GM18505 (cell line): Measurements from ENCODE around the gene USP17L17.
"Not testable (repeated sequence)": the region's sequence is repeated elsewhere in the genome, so short reads cannot be mapped to it uniquely, and the experiment has no call there.

ENCODE experiments used
- ATAC-seq: cut with Tn5 transposase; IDR thresholded peaks from one replicate; pipeline ENCODE4 v1.9.1; 2021; ENCODE audit not compliant: unreplicated experiment

Gene USP17L17, protein sequence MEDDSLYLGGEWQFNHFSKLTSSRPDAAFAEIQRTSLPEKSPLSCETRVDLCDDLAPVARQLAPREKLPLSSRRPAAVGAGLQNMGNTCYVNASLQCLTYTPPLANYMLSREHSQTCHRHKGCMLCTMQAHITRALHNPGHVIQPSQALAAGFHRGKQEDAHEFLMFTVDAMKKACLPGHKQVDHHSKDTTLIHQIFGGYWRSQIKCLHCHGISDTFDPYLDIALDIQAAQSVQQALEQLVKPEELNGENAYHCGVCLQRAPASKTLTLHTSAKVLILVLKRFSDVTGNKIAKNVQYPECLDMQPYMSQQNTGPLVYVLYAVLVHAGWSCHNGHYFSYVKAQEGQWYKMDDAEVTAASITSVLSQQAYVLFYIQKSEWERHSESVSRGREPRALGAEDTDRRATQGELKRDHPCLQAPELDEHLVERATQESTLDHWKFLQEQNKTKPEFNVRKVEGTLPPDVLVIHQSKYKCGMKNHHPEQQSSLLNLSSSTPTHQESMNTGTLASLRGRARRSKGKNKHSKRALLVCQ

DNA sequence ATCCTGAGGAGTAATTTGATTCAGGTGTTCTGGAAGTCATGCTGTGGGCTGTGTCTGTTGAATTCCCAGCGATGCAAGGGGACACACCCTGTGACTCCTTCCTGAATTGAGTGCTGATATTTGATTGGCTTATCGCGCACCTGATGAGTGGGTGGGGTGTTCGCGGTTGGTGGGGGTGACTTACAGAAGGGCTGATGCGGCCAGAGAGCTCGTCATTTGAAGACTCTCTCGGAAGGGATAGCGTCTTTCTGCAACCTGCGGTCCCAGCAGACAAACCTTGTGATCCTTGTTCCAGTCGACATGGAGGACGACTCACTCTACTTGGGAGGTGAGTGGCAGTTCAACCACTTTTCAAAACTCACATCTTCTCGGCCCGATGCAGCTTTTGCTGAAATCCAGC is at the start of gene USP17L17:
USP17L17 (plus strand) TSS at position 301 of the 400 bp plus-strand sequence; CDS start at position 301, 0 bp downstream.
- not testable (repeated sequence) for ATAC-seq

DNA sequence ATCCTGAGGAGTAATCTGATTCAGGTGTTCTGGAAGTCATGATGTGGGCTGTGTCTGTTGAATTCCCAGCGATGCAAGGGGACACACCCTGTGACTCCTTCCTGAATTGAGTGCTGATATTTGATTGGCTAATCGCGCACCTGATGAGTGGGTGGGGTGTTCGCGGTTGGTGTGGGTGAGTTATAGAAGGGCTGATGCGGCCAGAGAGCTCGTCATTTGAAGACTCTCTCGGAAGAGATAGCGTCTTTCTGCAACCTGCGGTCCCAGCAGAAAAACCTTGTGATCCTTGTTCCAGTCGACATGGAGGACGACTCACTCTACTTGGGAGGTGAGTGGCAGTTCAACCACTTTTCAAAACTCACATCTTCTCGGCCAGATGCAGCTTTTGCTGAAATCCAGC is 33.3 kb upstream of the USP17L17 start, which contains the start of gene USP17L10:
USP17L10 (plus strand) TSS at position 301 of the 400 bp plus-strand sequence; CDS start at position 301, 0 bp downstream.
- not testable (repeated sequence) for ATAC-seq

DNA sequence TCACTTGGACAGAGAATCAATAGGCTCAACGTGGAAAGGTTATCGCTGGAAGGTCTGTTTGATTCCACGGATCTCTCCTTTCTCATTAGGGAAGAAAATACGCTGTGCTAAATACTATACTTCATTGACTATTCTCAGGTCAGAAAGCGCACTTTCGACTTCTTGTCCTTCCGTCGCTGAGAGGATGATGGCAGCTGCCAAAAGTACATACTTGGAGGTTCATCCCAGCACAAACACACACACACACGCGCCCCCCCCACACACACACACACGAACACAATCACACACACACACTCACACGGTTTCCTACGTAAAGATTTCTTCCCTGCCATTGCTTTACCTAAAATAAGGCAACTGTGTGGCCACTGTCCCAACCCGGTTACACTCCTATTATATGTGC is 29.0 kb upstream of the USP17L17 start:
- not testable (repeated sequence) for ATAC-seq

DNA sequence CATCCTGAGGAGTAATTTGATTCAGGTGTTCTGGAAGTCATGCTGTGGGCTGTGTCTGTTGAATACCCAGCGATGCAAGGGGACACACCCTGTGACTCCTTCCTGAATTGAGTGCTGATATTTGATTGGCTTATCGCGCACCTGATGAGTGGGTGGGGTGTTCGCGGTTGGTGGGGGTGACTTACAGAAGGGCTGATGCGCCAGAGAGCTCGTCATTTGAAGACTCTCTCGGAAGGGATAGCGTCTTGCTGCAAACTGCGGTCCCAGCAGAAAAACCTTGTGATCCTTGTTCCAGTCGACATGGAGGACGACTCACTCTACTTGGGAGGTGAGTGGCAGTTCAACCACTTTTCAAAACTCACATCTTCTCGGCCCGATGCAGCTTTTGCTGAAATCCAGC is 28.6 kb upstream of the USP17L17 start, which contains the start of gene USP17L11:
USP17L11 (plus strand) TSS at position 301 of the 400 bp plus-strand sequence; CDS start at position 301, 0 bp downstream.
- ATAC-seq = not testable (repeated sequence)

DNA sequence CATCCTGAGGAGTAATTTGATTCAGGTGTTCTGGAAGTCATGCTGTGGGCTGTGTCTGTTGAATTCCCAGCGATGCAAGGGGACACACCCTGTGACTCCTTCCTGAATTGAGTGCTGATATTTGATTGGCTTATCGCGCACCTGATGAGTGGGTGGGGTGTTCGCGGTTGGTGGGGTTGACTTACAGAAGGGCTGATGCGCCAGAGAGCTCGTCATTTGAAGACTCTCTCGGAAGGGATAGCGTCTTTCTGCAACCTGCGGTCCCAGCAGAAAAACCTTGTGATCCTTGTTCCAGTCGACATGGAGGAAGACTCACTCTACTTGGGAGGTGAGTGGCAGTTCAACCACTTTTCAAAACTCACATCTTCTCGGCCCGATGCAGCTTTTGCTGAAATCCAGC is 23.8 kb upstream of the USP17L17 start, which contains the start of gene USP17L12:
USP17L12 (plus strand) TSS at position 301 of the 400 bp plus-strand sequence; CDS start at position 301, 0 bp downstream.
- ATAC-seq = not testable (repeated sequence)

DNA sequence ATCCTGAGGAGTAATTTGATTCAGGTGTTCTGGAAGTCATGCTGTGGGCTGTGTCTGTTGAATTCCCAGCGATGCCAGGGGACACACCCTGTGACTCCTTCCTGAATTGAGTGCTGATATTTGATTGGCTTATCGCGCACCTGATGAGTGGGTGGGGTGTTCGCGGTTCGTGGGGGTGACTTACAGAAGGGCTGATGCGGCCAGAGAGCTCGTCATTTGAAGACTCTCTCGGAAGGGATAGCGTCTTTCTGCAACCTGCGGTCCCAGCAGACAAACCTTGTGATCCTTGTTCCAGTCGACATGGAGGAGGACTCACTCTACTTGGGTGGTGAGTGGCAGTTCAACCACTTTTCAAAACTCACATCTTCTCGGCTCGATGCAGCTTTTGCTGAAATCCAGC is 19.1 kb upstream of the USP17L17 start, which contains the start of gene USP17L13:
USP17L13 (plus strand) TSS at position 301 of the 400 bp plus-strand sequence; CDS start at position 301, 0 bp downstream.
- ATAC-seq = not testable (repeated sequence)

DNA sequence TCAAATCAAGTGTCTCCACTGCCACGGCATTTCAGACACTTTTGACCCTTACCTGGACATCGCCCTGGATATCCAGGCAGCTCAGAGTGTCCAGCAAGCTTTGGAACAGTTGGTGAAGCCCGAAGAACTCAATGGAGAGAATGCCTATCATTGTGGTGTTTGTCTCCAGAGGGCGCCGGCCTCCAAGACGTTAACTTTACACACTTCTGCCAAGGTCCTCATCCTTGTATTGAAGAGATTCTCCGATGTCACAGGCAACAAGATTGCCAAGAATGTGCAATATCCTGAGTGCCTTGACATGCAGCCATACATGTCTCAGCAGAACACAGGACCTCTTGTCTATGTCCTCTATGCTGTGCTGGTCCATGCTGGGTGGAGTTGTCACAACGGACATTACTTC is 13.4 kb upstream of the USP17L17 start:
- not testable (repeated sequence) for ATAC-seq

DNA sequence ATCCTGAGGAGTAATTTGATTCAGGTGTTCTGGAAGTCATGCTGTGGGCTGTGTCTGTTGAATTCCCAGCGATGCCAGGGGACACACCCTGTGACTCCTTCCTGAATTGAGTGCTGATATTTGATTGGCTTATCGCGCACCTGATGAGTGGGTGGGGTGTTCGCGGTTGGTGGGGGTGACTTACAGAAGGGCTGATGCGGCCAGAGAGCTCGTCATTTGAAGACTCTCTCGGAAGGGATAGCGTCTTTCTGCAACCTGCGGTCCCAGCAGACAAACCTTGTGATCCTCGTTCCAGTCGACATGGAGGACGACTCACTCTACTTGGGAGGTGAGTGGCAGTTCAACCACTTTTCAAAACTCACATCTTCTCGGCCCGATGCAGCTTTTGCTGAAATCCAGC is 9.6 kb upstream of the USP17L17 start, which contains the start of gene USP17L15:
USP17L15 (plus strand) TSS at position 301 of the 400 bp plus-strand sequence; CDS start at position 301, 0 bp downstream.
- not testable (repeated sequence) for ATAC-seq

DNA sequence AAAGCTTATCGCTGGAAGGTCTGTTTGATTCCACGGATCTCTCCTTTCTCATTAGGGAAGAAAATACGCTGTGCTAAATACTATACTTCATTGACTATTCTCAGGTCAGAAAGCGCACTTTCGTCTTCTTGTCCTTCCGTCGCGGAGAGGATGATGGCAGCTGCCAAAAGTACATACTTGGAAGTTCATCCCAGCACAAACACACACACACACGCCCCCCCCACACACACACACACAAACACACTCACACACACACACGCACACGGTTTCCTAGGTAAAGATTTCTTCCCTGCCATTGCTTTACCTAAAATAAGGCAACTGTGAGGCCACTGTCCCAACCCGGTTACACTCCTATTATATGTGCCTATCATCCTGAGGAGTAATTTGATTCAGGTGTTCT is 5.2 kb upstream of the USP17L17 start:
- ATAC-seq = not testable (repeated sequence)

DNA sequence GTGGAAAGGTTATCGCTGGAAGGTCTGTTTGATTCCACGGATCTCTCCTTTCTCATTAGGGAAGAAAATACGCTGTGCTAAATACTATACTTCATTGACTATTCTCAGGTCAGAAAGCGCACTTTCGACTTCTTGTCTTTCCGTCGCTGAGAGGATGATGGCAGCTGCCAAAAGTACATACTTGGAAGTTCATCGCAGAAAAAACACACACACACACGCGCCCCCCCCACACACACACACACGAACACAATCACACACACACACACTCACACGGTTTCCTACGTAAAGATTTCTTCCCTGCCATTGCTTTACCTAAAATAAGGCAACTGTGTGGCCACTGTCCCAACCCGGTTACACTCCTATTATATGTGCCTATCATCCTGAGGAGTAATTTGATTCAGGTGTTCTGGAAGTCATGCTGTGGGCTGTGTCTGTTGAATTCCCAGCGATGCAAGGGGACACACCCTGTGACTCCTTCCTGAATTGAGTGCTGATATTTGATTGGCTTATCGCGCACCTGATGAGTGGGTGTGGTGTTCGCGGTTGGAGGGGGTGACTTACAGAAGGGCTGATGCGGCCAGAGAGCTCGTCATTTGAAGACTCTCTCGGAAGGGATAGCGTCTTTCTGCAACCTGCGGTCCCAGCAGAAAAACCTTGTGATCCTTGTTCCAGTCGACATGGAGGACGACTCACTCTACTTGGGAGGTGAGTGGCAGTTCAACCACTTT is 4.4 kb downstream of the USP17L17 start, which contains the start of gene USP17L18:
USP17L18 (plus strand) TSS at position 678 of the 728 bp plus-strand sequence; CDS start at position 678, 0 bp downstream.
- not testable (repeated sequence) for ATAC-seq

DNA sequence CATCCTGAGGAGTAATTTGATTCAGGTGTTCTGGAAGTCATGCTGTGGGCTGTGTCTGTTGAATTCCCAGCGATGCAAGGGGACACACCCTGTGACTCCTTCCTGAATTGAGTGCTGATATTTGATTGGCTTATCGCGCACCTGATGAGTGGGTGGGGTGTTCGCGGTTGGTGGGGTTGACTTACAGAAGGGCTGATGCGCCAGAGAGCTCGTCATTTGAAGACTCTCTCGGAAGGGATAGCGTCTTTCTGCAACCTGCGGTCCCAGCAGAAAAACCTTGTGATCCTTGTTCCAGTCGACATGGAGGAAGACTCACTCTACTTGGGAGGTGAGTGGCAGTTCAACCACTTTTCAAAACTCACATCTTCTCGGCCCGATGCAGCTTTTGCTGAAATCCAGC is 9.4 kb downstream of the USP17L17 start, which contains the start of gene USP17L19:
USP17L19 (plus strand) TSS at position 301 of the 400 bp plus-strand sequence; CDS start at position 301, 0 bp downstream.
- ATAC-seq = not testable (repeated sequence)

DNA sequence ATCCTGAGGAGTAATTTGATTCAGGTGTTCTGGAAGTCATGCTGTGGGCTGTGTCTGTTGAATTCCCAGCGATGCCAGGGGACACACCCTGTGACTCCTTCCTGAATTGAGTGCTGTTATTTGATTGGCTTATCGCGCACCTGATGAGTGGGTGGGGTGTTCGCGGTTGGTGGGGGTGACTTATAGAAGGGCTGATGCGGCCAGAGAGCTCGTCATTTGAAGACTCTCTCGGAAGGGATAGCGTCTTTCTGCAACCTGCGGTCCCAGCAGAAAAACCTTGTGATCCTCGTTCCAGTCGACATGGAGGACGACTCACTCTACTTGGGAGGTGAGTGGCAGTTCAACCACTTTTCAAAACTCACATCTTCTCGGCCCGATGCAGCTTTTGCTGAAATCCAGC is 14.1 kb downstream of the USP17L17 start, which contains the start of gene USP17L20:
USP17L20 (plus strand) TSS at position 301 of the 400 bp plus-strand sequence; CDS start at position 301, 0 bp downstream.
- ATAC-seq = not testable (repeated sequence)

DNA sequence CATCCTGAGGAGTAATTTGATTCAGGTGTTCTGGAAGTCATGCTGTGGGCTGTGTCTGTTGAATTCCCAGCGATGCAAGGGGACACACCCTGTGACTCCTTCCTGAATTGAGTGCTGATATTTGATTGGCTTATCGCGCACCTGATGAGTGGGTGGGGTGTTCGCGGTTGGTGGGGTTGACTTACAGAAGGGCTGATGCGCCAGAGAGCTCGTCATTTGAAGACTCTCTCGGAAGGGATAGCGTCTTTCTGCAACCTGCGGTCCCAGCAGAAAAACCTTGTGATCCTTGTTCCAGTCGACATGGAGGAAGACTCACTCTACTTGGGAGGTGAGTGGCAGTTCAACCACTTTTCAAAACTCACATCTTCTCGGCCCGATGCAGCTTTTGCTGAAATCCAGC is 18.9 kb downstream of the USP17L17 start, which contains the start of gene USP17L21:
USP17L21 (plus strand) TSS at position 301 of the 400 bp plus-strand sequence; CDS start at position 301, 0 bp downstream.
- not testable (repeated sequence) for ATAC-seq

DNA sequence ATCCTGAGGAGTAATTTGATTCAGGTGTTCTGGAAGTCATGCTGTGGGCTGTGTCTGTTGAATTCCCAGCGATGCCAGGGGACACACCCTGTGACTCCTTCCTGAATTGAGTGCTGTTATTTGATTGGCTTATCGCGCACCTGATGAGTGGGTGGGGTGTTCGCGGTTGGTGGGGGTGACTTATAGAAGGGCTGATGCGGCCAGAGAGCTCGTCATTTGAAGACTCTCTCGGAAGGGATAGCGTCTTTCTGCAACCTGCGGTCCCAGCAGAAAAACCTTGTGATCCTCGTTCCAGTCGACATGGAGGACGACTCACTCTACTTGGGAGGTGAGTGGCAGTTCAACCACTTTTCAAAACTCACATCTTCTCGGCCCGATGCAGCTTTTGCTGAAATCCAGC is 23.6 kb downstream of the USP17L17 start, which contains the start of gene USP17L22:
USP17L22 (plus strand) TSS at position 301 of the 400 bp plus-strand sequence; CDS start at position 301, 0 bp downstream.
- not testable (repeated sequence) for ATAC-seq

DNA sequence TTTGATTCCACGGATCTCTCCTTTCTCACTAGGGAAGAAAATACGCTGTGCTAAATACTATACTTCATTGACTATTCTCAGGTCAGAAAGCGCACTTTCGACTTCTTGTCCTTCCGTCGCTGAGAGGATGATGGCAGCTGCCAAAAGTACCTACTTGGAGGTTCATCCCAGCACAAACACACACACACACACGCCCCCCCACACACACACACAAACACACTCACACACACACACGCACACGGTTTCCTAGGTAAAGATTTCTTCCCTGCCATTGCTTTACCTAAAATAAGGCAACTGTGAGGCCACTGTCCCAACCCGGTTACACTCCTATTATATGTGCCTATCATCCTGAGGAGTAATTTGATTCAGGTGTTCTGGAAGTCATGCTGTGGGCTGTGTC is 28.0 kb downstream of the USP17L17 start:
- not testable (repeated sequence) for ATAC-seq
